Panc1 (cell line): ENCODE data around the gene ZNF622. TPM values are rescaled to one million over a fixed set of nuclear protein-coding genes. Genes with fewer than 3 reads are reported as not detected.

Source experiments
- ATAC-seq: fragments of 200-7000 bp; cut with Tn5 transposase; 2 replicates; pipeline ENCODE4 v1.9.1; 2020; ENCODE audit warnings: mild to moderate bottlenecking, moderate library complexity
- BruUV-seq: library from RNA; stranded (reverse); fragments of 400-500 nt; replicated peaks from 2 replicates; lab custom pipeline; 2021; lab: Mats Ljungman, UMichigan
- CTCF ChIA-PET: fragments of 300-600 bp; sonication (Branson Sonifier 250); formaldehyde crosslinking; loops from one replicate; lab custom pipeline; 2022; ENCODE audit warnings: antibody characterized with exemption; lab: Charles Lee
- POLR2A ChIA-PET: fragments of 300-600 bp; sonication (Branson Sonifier 250); formaldehyde crosslinking; loops from one replicate; lab custom pipeline; 2022; ENCODE audit warnings: antibody characterized with exemption; lab: Charles Lee
- DNase-seq: peaks from one replicate; pipeline ENCODE4 v3.0.0-alpha.2; 2010; ENCODE audit warnings: low read depth, low spot score
- H3K27ac ChIP-seq: 2 replicates; pipeline ENCODE4 v1.5.1; 2011; ENCODE audit warnings: mild to moderate bottlenecking, low read length, inconsistent platforms
- H3K27me3 ChIP-seq: fragments of 200-500 bp; sonication (Bioruptor generic); 2 replicates; pipeline ENCODE4 v1.6.0; 2014; ENCODE audit warnings: low read length, inconsistent platforms; ENCODE audit not compliant: control insufficient read depth, insufficient read depth
- H3K36me3 ChIP-seq: fragments of 200-500 bp; sonication (Bioruptor generic); 2 replicates; pipeline ENCODE4 v1.5.1; 2014; ENCODE audit warnings: inconsistent platforms, mild to moderate bottlenecking, low read length, moderate library complexity; ENCODE audit not compliant: control insufficient read depth, insufficient read depth
- H3K4me1 ChIP-seq: 2 replicates; pipeline ENCODE4 v1.5.1; 2011; ENCODE audit warnings: inconsistent platforms, mild to moderate bottlenecking, low read length, moderate library complexity; ENCODE audit not compliant: control insufficient read depth, insufficient read depth
- H3K4me3 ChIP-seq, 2 experiments: 2 replicates each; pipeline ENCODE4 v1.5.1; 2011 to 2012; ENCODE audit warnings: low read depth in 2 of 2, low read length in 2 of 2, mild to moderate bottlenecking in 2 of 2, inconsistent platforms in 1 of 2, moderate library complexity in 1 of 2
- H3K9me3 ChIP-seq: fragments of 200-500 bp; sonication (Bioruptor generic); 2 replicates; pipeline ENCODE4 v1.5.1; 2014; ENCODE audit warnings: low read depth, mild to moderate bottlenecking, inconsistent platforms, low read length, moderate library complexity; ENCODE audit not compliant: control insufficient read depth, insufficient read depth
- CTCF ChIP-seq: fragments of 450-650 bp; IDR thresholded peaks from 2 replicates; pipeline ENCODE4 v1.5.1; 2017; ENCODE audit warnings: mild to moderate bottlenecking
- POLR2AphosphoS5 ChIP-seq: IDR thresholded peaks from 2 replicates; pipeline ENCODE4 v1.6.1; 2012; ENCODE audit warnings: mild to moderate bottlenecking, low read depth, low read length, moderate library complexity
- REST ChIP-seq, 2 experiments: IDR thresholded peaks; 2 replicates each; pipeline ENCODE4 v1.6.1; 2011 to 2012; ENCODE audit warnings: low read depth in 2 of 2, control low read depth in 1 of 2, low read length in 1 of 2, mild to moderate bottlenecking in 1 of 2, moderate library complexity in 1 of 2; ENCODE audit not compliant: insufficient read depth in 1 of 2
- SIN3A ChIP-seq: IDR thresholded peaks from 2 replicates; pipeline ENCODE4 v1.6.1; 2012; ENCODE audit warnings: low read depth, mild to moderate bottlenecking, low read length, moderate library complexity, borderline replicate concordance; ENCODE audit not compliant: insufficient read depth
- TCF7L2 ChIP-seq: IDR thresholded peaks from 2 replicates; pipeline ENCODE4 v1.6.1; 2011; ENCODE audit warnings: mild to moderate bottlenecking, low read depth, low read length, inconsistent platforms
- in situ Hi-C: cut with HindIII; loops from 2 replicates; pipeline ENCODE4 v1.10.0; 2016; ENCODE audit warnings: low sequenced_read_pairs, low pct_unique_long_range_greater_than_20kb
- intact Hi-C: fragments of 100-400 bp; cut with micrococcal nuclease; formaldehyde crosslinking; loops from one replicate; pipeline ENCODE4 v1.10.0; 2022; ENCODE audit not compliant: unreplicated experiment
- total RNA-seq: library from RNA; stranded (reverse); gene quantifications from one replicate; pipeline ENCODE4 v1.2.1, GENCODE V29; 2021; ENCODE audit not compliant: unreplicated experiment

Gene ZNF622
- total RNA-seq, 1 experiment from 2014 or later, result 29.3 TPM

- Histone ChIP-seq H3K4me1 (no peaks in the 10 kb centered on the region), H3K27me3 (peaks cover 7% of the 10 kb centered on the region; the same call in 1 of the 2 replicates), H3K36me3 (no peaks in the 10 kb centered on the region), H3K4me3 (no peak overlapping the region), H3K27ac (no peak overlapping the region), H3K9me3 (no peaks in the 10 kb centered on the region)
- CTCF ChIA-PET, result no interaction called here
- in situ Hi-C loops, result no loop called here
- DNase-seq, result no peak
- TF ChIP-seq REST (IDR thresholded peaks at IDR 0.05; ENCODE audit: insufficient read depth in 1 of 2, low read depth in 2 of 2, low read length in 1 of 2), result no peak
- TF ChIP-seq SIN3A, result no peak
- TF ChIP-seq CTCF, result no peak
- no peak for TF ChIP-seq TCF7L2
- TF ChIP-seq POLR2AphosphoS5, result no peak
- intact Hi-C loops, result no loop called here
- no TSS peak for BruUV-seq
- ATAC-seq, result no peak
- POLR2A ChIA-PET, result no interaction called here
Observed at GRCh38 chr5:16483361-16483760, 17.8 kb upstream of the ZNF622 start.

- BruUV-seq, result no TSS peak
- no peaks in the 10 kb centered on the region for H3K36me3 ChIP-seq
- intact Hi-C loops, result no loop called here
- no peaks in the 10 kb centered on the region for H3K9me3 ChIP-seq
- DNase-seq, result no peak
- ATAC-seq, result no peak
- H3K27ac ChIP-seq, result no peak overlapping the region
- TF ChIP-seq CTCF (no peak), TCF7L2 (no peak), SIN3A (no peak), REST (IDR thresholded peaks at IDR 0.05; ENCODE audit: insufficient read depth in 1 of 2, low read depth in 2 of 2, low read length in 1 of 2) (no peak), POLR2AphosphoS5 (no peak)
- no peaks in the 10 kb centered on the region for H3K4me1 ChIP-seq
- POLR2A ChIA-PET, result no interaction called here
- CTCF ChIA-PET, result no interaction called here
- H3K27me3 ChIP-seq, result peaks cover 7% of the 10 kb centered on the region; the same call in 1 of the 2 replicates
- in situ Hi-C loops, result no loop called here
- H3K4me3 ChIP-seq, result no peak overlapping the region
Observed at GRCh38 chr5:16482891-16483290, 17.3 kb upstream of the ZNF622 start.
